ENCODE measurements around the gene NMD3. TPM values are rescaled to one million over a fixed set of nuclear protein-coding genes. Genes with fewer than 3 reads are reported as not detected.

The NMD3 gene
- total RNA-seq, 1 donor from 2014 or later: 45.8 TPM

GRCh38 chr3:161187046-161187445 is 34.1 kb upstream of the NMD3 start:
- no peak for DNase-seq
- H3K36me3 Mint-ChIP-seq (ENCODE audit: low read depth): no peaks in the 10 kb centered on the region
- H3K9me3 Mint-ChIP-seq: no peaks in the 10 kb centered on the region
- TF ChIP-seq CTCF (IDR thresholded peaks at IDR 0.05): no peak
- H3K4me1 Mint-ChIP-seq: no peaks in the 10 kb centered on the region
- peaks cover 3% of the 10 kb centered on the region for H3K27me3 Mint-ChIP-seq
- intact Hi-C loops (cut with micrococcal nuclease): no loop called here
- ATAC-seq (ENCODE audit: low read depth): no peak
- H3K27ac Mint-ChIP-seq: no peak overlapping the region
- POLR2A ChIA-PET: no interaction called here
- H3K4me3 Mint-ChIP-seq: no peak overlapping the region
- CTCF ChIA-PET: no interaction called here

GRCh38 chr3:161197855-161198850 is 23.0 kb upstream of the NMD3 start:
- ATAC-seq (ENCODE audit: low read depth) (no peak), DNase-seq (no peak)
- intact Hi-C loops (cut with micrococcal nuclease): no loop called here
- Mint-ChIP-seq H3K27ac (no peak overlapping the region), H3K4me3 (no peak overlapping the region), H3K9me3 (peaks cover 3% of the 10 kb centered on the region), H3K27me3 (peaks cover 2% of the 10 kb centered on the region), H3K4me1 (no peaks in the 10 kb centered on the region), H3K36me3 (ENCODE audit: low read depth) (no peaks in the 10 kb centered on the region)
- TF ChIP-seq CTCF (IDR thresholded peaks at IDR 0.05): no peak
- ChIA-PET POLR2A (interaction anchor here (0.6 to 0.7 kb wide), 2 partner anchors 93 to 748 kb away, joined by 3 to 7 read pairs; partner anchors contain the start of genes B3GALNT1 and TRIM59), CTCF (no interaction called here)

GRCh38 chr3:161199926-161200325 is 21.2 kb upstream of the NMD3 start:
- intact Hi-C loops (cut with micrococcal nuclease): no loop called here
- no peaks in the 10 kb centered on the region for H3K36me3 Mint-ChIP-seq (ENCODE audit: low read depth)
- H3K9me3 Mint-ChIP-seq: peaks cover 3% of the 10 kb centered on the region
- no peaks in the 10 kb centered on the region for H3K4me1 Mint-ChIP-seq
- no peak for TF ChIP-seq CTCF (IDR thresholded peaks at IDR 0.05)
- H3K4me3 Mint-ChIP-seq: no peak overlapping the region
- peaks cover 2% of the 10 kb centered on the region for H3K27me3 Mint-ChIP-seq
- CTCF ChIA-PET: no interaction called here
- POLR2A ChIA-PET: no interaction called here
- DNase-seq (no peak), ATAC-seq (ENCODE audit: low read depth) (no peak)
- H3K27ac Mint-ChIP-seq: no peak overlapping the region

GRCh38 chr3:161203485-161204098 is 17.5 kb upstream of the NMD3 start:
- H3K4me3 Mint-ChIP-seq: no peak overlapping the region
- DNase-seq (no peak), ATAC-seq (ENCODE audit: low read depth) (no peak)
- H3K9me3 Mint-ChIP-seq: no peaks in the 10 kb centered on the region
- H3K27me3 Mint-ChIP-seq: peaks cover 2% of the 10 kb centered on the region
- H3K27ac Mint-ChIP-seq: no peak overlapping the region
- POLR2A ChIA-PET: no interaction called here
- no peaks in the 10 kb centered on the region for H3K36me3 Mint-ChIP-seq (ENCODE audit: low read depth)
- H3K4me1 Mint-ChIP-seq: no peaks in the 10 kb centered on the region
- CTCF ChIA-PET: interaction anchor here (1.0 kb wide), 1 partner anchor 247 kb away, joined by 4 read pairs; no protein-coding TSS in a partner anchor
- TF ChIP-seq CTCF (IDR thresholded peaks at IDR 0.05): no peak
- intact Hi-C loops (cut with micrococcal nuclease): loop anchor here (1.0 kb wide), 1 partner anchor 247 kb away; no protein-coding TSS in a partner anchor

GRCh38 chr3:161208931-161209330 is 12.2 kb upstream of the NMD3 start:
- no peak for DNase-seq
- intact Hi-C loops (cut with micrococcal nuclease): no loop called here
- no peaks in the 10 kb centered on the region for H3K4me1 Mint-ChIP-seq
- H3K4me3 Mint-ChIP-seq: no peak overlapping the region
- H3K36me3 Mint-ChIP-seq (ENCODE audit: low read depth): no peaks in the 10 kb centered on the region
- ATAC-seq (ENCODE audit: low read depth): no peak
- ChIA-PET POLR2A (no interaction called here), CTCF (interaction anchor here (0.8 kb wide), 1 partner anchor 252 kb away, joined by 3 read pairs; no protein-coding TSS in a partner anchor)
- H3K27me3 Mint-ChIP-seq: peaks cover 1% of the 10 kb centered on the region
- no peak for TF ChIP-seq CTCF (IDR thresholded peaks at IDR 0.05)
- no peaks in the 10 kb centered on the region for H3K9me3 Mint-ChIP-seq
- no peak overlapping the region for H3K27ac Mint-ChIP-seq
